K562 (cell line): ENCODE results near the gene PFKFB2. TPM values are rescaled to one million over a fixed set of nuclear protein-coding genes. Genes with fewer than 3 reads are reported as not detected.
A peak's percentile ranks its signal among the peaks of the same experiment; 100 is the strongest.

Source experiments
- CCNT2 ChIP-seq: IDR thresholded peaks from 2 replicates; pipeline ENCODE4 v1.6.1; 2011; ENCODE audit warnings: borderline replicate concordance, low read depth, mild to moderate bottlenecking, moderate library complexity, mixed read lengths, low read length; ENCODE audit not compliant: insufficient read length; ENCODE audit errors: extremely low read depth
- KDM4B ChIP-seq, 2 experiments: fragments of 450-650 bp in 1 of 2; sonication (generic) in 1 of 2; IDR thresholded peaks; 2 replicates each; pipeline ENCODE4 v1.6.1; 2016 to 2017; ENCODE audit warnings: borderline replicate concordance in 2 of 2, antibody characterized with exemption in 1 of 2, low read depth in 1 of 2, mild to moderate bottlenecking in 1 of 2
- POLR2H ChIP-seq: IDR thresholded peaks from 2 replicates; pipeline ENCODE4 v1.6.1; 2016; ENCODE audit warnings: missing genetic modification characterization, low read depth, mild to moderate bottlenecking, control low read depth, missing compliant biosample characterization, moderate library complexity
- PRMT5 ChIP-seq: sonication (generic); formaldehyde crosslinking; IDR thresholded peaks from 2 replicates; pipeline ENCODE4 v1.5.0; 2020; ENCODE audit warnings: missing genetic modification reagents
- RAD51 ChIP-seq: fragments of 450-650 bp; IDR thresholded peaks from 2 replicates; pipeline ENCODE4 v1.7.1; 2016; ENCODE audit warnings: low read depth, mild to moderate bottlenecking, borderline replicate concordance
- RB1 ChIP-seq: fragments of 450-650 bp; IDR thresholded peaks from 2 replicates; pipeline ENCODE4 v1.6.1; 2017; ENCODE audit warnings: low read depth, mild to moderate bottlenecking
- TGIF2 ChIP-seq: sonication (generic); formaldehyde crosslinking; IDR thresholded peaks from 2 replicates; pipeline ENCODE4 v1.8.1; 2022; ENCODE audit warnings: mild to moderate bottlenecking, missing genetic modification reagents, moderate library complexity
- ZNF124 ChIP-seq: sonication (generic); formaldehyde crosslinking; IDR thresholded peaks from 2 replicates; pipeline ENCODE4 v1.8.1; 2022; ENCODE audit warnings: missing genetic modification reagents
- ZNF212 ChIP-seq: fragments of 450-650 bp; formaldehyde crosslinking; IDR thresholded peaks from 2 replicates; pipeline ENCODE4 v1.4.0; 2020; ENCODE audit warnings: mild to moderate bottlenecking
- ZNF324 ChIP-seq: fragments of 250-450 bp; sonication (Bioruptor Pico); IDR thresholded peaks from 2 replicates; pipeline ENCODE4 v1.4.0; 2020; ENCODE audit warnings: mild to moderate bottlenecking
- ZNF644 ChIP-seq: fragments of 200-800 bp; sonication (Bioruptor generic); IDR thresholded peaks from 2 replicates; pipeline ENCODE4 v1.6.1; 2016; ENCODE audit warnings: low read depth, missing genetic modification characterization, missing compliant biosample characterization
- ZSCAN32 ChIP-seq: fragments of 450-650 bp; formaldehyde crosslinking; IDR thresholded peaks from 2 replicates; pipeline ENCODE4 v1.4.0; 2020; ENCODE audit warnings: mild to moderate bottlenecking, moderate library complexity
- polyA plus RNA-seq, 8 experiments: library from polyadenylated mRNA; depleted of rRNA in 4 of 8; stranded (reverse) in 5 of 8; unstranded in 3 of 8; fragments of >200 nt; fragmentation: Nextera tagmentation in 2 of 8; fragmentation: Illumina TruSeq in 1 of 8; extraction: Ambion mirVana in 2 of 8; extraction: Trizol in 1 of 8; gene quantifications; 2 replicates each; pipeline versions ENCODE4 v1.2.1 to v1.2.3, GENCODE V29; 2011 to 2014; ENCODE audit warnings: inconsistent platforms in 1 of 8, missing spikeins in 1 of 8
- total RNA-seq, 7 experiments: library from RNA; depleted of rRNA in 6 of 7; stranded (reverse); fragments of >200 nt in 6 of 7; fragmentation: Illumina TruSeq in 2 of 7; extraction: Trizol in 2 of 7; gene quantifications; 2 replicates each; pipeline versions ENCODE4 v1.2.1 to v1.2.3, GENCODE V29; 2011 to 2021; ENCODE audit warnings: low replicate concordance in 1 of 7
- TF ChIP-seq, protein P1 (sequence below): sonication (generic); formaldehyde crosslinking; IDR thresholded peaks from 2 replicates; pipeline ENCODE4 v1.8.1; 2023; ENCODE audit warnings: missing genetic modification reagents, mild to moderate bottlenecking, borderline replicate concordance
- TF ChIP-seq, protein P2 (sequence below), 2 experiments: fragments of 200-800 bp in 1 of 2; sonication (Bioruptor generic) in 1 of 2; sonication (generic) in 1 of 2; formaldehyde crosslinking in 1 of 2; IDR thresholded peaks in 1 of 2; conservative IDR thresholded peaks in 1 of 2; 2 replicates each; pipeline versions ENCODE4 v1.5.0 to v1.6.1; 2016 to 2020; ENCODE audit warnings: missing compliant biosample characterization in 1 of 2, missing genetic modification characterization in 1 of 2, missing genetic modification reagents in 1 of 2
- TF ChIP-seq, protein P3 (sequence below): fragments of 250-450 bp; sonication (Bioruptor Pico); IDR thresholded peaks from 2 replicates; pipeline ENCODE4 v1.5.0; 2020; ENCODE audit warnings: mild to moderate bottlenecking, borderline replicate concordance
- TF ChIP-seq, protein P4 (sequence below): fragments of 450-650 bp; IDR thresholded peaks from 2 replicates; pipeline ENCODE4 v1.6.1; 2016

Gene PFKFB2
- total and polyA plus RNA-seq, 9 of the 15 experiments (the other 6 are each of a cell fraction or from before 2014, with no cell fraction given): 6.9 to 26.0 (median 16.4) TPM

- TF ChIP-seq PRMT5 (CRISPR knock-in tag) (no peak), RB1 (peak; percentile 16), ZNF212 (CRISPR knock-in tag) (peak; percentile 86; the same call in 1 of the 2 replicates), ZNF124 (no peak), ZNF324 (CRISPR knock-in tag) (peak; percentile 87), TGIF2 (CRISPR knock-in tag) (no peak), ZSCAN32 (CRISPR knock-in tag) (peak; percentile 61), RAD51 (peak; percentile 67), CCNT2 (peak; percentile 98), KDM4B (IDR thresholded peaks at IDR 0.05; ENCODE audit: borderline replicate concordance in 2 of 2, low read depth in 1 of 2) (0 out of 4 replicates have a peak, but pooled peaks of 1 of the 2 experiments have one; percentile 75), ZNF644 (tag) (peak; percentile 100), POLR2H (tag) (peak; percentile 89)
- TF ChIP-seq, protein P1, sequence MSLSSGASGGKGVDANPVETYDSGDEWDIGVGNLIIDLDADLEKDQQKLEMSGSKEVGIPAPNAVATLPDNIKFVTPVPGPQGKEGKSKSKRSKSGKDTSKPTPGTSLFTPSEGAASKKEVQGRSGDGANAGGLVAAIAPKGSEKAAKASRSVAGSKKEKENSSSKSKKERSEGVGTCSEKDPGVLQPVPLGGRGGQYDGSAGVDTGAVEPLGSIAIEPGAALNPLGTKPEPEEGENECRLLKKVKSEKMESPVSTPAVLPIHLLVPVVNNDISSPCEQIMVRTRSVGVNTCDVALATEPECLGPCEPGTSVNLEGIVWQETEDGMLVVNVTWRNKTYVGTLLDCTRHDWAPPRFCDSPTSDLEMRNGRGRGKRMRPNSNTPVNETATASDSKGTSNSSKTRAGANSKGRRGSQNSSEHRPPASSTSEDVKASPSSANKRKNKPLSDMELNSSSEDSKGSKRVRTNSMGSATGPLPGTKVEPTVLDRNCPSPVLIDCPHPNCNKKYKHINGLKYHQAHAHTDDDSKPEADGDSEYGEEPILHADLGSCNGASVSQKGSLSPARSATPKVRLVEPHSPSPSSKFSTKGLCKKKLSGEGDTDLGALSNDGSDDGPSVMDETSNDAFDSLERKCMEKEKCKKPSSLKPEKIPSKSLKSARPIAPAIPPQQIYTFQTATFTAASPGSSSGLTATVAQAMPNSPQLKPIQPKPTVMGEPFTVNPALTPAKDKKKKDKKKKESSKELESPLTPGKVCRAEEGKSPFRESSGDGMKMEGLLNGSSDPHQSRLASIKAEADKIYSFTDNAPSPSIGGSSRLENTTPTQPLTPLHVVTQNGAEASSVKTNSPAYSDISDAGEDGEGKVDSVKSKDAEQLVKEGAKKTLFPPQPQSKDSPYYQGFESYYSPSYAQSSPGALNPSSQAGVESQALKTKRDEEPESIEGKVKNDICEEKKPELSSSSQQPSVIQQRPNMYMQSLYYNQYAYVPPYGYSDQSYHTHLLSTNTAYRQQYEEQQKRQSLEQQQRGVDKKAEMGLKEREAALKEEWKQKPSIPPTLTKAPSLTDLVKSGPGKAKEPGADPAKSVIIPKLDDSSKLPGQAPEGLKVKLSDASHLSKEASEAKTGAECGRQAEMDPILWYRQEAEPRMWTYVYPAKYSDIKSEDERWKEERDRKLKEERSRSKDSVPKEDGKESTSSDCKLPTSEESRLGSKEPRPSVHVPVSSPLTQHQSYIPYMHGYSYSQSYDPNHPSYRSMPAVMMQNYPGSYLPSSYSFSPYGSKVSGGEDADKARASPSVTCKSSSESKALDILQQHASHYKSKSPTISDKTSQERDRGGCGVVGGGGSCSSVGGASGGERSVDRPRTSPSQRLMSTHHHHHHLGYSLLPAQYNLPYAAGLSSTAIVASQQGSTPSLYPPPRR (CRISPR knock-in tag): peak; percentile 90; the same call in 1 of the 2 replicates
- TF ChIP-seq, protein P2, sequence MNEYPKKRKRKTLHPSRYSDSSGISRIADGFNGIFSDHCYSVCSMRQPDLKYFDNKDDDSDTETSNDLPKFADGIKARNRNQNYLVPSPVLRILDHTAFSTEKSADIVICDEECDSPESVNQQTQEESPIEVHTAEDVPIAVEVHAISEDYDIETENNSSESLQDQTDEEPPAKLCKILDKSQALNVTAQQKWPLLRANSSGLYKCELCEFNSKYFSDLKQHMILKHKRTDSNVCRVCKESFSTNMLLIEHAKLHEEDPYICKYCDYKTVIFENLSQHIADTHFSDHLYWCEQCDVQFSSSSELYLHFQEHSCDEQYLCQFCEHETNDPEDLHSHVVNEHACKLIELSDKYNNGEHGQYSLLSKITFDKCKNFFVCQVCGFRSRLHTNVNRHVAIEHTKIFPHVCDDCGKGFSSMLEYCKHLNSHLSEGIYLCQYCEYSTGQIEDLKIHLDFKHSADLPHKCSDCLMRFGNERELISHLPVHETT (CRISPR knock-in tag; conservative IDR thresholded peaks at IDR 0.05 in 1 of 2, IDR thresholded peaks at IDR 0.05 in 1 of 2): peak in 1 of 2 experiments; percentile 99; a peak in 2 of 4 replicates
- TF ChIP-seq, protein P3, sequence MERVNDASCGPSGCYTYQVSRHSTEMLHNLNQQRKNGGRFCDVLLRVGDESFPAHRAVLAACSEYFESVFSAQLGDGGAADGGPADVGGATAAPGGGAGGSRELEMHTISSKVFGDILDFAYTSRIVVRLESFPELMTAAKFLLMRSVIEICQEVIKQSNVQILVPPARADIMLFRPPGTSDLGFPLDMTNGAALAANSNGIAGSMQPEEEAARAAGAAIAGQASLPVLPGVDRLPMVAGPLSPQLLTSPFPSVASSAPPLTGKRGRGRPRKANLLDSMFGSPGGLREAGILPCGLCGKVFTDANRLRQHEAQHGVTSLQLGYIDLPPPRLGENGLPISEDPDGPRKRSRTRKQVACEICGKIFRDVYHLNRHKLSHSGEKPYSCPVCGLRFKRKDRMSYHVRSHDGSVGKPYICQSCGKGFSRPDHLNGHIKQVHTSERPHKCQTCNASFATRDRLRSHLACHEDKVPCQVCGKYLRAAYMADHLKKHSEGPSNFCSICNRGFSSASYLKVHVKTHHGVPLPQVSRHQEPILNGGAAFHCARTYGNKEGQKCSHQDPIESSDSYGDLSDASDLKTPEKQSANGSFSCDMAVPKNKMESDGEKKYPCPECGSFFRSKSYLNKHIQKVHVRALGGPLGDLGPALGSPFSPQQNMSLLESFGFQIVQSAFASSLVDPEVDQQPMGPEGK (CRISPR knock-in tag): peak; percentile 96
- TF ChIP-seq, protein P4, sequence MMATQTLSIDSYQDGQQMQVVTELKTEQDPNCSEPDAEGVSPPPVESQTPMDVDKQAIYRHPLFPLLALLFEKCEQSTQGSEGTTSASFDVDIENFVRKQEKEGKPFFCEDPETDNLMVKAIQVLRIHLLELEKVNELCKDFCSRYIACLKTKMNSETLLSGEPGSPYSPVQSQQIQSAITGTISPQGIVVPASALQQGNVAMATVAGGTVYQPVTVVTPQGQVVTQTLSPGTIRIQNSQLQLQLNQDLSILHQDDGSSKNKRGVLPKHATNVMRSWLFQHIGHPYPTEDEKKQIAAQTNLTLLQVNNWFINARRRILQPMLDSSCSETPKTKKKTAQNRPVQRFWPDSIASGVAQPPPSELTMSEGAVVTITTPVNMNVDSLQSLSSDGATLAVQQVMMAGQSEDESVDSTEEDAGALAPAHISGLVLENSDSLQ: peak; percentile 88
These were observed 28.6 kb upstream of the PFKFB2 start (continued) for GRCh38 chr1:207024202-207025145.
